Ectodermal cell (in vitro differentiated cells): ENCODE results near the gene SLC25A38.

Experiments used
- H3K27ac ChIP-seq: 2 replicates; pipeline ENCODE4 v1.7.0; 2013; ENCODE audit warnings: mild to moderate bottlenecking, low read depth, low read length; ENCODE audit not compliant: insufficient read depth, poor library complexity, severe bottlenecking
- H3K27me3 ChIP-seq: 2 replicates; pipeline ENCODE4 v1.7.0; 2013; ENCODE audit warnings: mild to moderate bottlenecking, low read length; ENCODE audit not compliant: insufficient read depth, control insufficient read depth, poor library complexity, severe bottlenecking
- H3K36me3 ChIP-seq: one replicate; pipeline ENCODE4 v1.7.0; 2013; ENCODE audit warnings: low read length; ENCODE audit not compliant: control insufficient read depth, insufficient read depth
- H3K4me1 ChIP-seq: one replicate; pipeline ENCODE4 v1.7.0; 2013; ENCODE audit warnings: low read length; ENCODE audit not compliant: control insufficient read depth, insufficient read depth
- H3K4me3 ChIP-seq: 2 replicates; pipeline ENCODE4 v1.7.0; 2013; ENCODE audit warnings: low read depth, low read length, control low read depth; ENCODE audit not compliant: insufficient read depth
- H3K9me3 ChIP-seq: 2 replicates; pipeline ENCODE4 v1.7.0; 2013; ENCODE audit warnings: mild to moderate bottlenecking, low read length, moderate library complexity; ENCODE audit not compliant: control insufficient read depth
- WGBS, 2 experiments: methylation state at CpG; one replicate each; pipeline ENCODE4 v1.1.7; 2013; ENCODE audit warnings: missing lambda C conversion rate in 2 of 2; 5-methylcytosine and 5-hydroxymethylcytosine counted together

SLC25A38 gene

DNA sequence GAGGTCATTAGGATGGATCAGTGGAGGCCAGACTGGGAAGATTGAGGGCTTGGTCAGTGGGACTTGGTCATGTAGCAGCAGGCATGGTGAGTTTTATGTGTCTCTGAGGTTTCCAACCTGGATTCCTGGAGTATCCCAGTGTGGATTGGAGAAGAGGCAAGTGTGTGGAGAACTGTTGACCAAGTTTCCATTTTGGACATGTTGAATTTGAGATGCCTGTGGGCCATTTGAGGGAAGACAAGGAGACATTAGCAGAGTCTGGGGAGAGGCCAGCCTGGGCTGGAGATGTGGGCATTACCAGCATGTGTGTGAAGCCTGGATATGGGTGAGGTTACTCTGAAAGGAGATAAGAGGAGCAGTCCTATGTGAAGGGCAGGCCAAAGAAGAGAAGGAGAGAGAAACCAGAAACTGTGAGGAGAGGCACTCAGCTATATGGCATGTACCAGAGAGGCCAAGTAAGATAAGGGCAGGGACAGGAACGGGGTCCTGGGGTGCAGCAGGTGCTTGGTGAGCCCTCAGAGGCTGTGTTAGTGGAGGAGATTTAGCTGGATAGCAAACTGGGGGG, 4.3 kb downstream of the SLC25A38 start:
- Histone ChIP-seq H3K27me3 (no peaks in the 10 kb centered on the region), H3K4me3 (no peak overlapping the region), H3K9me3 (no peaks in the 10 kb centered on the region), H3K36me3 (peaks cover 10% of the 10 kb centered on the region), H3K27ac (no peak overlapping the region), H3K4me1 (no peaks in the 10 kb centered on the region)
- 88 to 89% methylated on average over 1 of the region's 1 CpG for WGBS, 2 experiments

DNA sequence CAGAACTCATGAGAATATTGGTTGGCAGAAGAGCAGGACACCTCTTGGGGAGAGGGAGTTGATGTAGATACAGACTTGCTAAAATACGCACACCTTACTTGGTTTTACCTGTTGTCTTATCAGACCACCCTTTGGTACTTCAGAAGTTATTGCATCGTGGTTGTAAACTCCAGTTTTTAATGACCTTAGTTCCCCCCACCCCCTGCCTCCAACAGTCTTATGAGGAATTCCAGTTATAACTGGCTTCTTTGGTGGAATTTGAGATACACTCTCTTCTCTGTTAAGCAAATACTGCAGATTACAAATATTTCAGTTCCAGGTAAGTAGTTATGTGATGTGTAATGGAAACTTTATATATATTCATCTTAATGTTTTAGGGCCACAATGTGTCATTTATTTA, 5.0 kb downstream of the SLC25A38 start:
- Histone ChIP-seq H3K9me3 (no peaks in the 10 kb centered on the region), H3K36me3 (peaks cover 14% of the 10 kb centered on the region), H3K4me1 (no peaks in the 10 kb centered on the region), H3K4me3 (no peak overlapping the region), H3K27ac (no peak overlapping the region), H3K27me3 (no peaks in the 10 kb centered on the region)
- WGBS, 2 experiments, result 92 to 98% methylated on average over 2 of the region's 2 CpGs

DNA sequence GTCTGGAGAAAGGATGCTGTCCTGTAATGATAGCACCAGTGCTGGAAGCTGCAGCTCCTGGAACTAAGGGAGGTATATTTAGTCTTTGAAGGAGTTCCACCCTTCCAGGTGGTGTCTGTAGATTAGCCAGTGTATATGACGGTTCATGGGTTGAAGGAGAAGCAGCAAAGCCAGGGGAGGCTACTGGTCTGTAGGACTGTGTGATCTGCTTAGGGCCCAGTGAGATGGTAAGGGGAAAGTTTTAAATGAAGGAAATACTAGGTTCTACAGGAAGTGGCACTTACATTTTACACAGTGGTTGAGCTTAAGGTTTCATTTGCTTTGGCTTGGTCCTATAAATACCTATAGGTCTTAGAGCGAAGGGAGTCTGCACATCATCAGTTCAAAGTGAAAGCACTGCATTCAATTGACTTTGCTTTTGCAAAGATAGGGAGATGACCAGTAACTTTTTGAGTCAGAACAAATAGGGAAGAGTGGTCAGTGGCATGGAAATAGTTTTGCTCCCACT, 5.6 kb downstream of the SLC25A38 start:
- Histone ChIP-seq H3K36me3 (peaks cover 14% of the 10 kb centered on the region), H3K4me1 (no peaks in the 10 kb centered on the region), H3K27me3 (no peaks in the 10 kb centered on the region), H3K4me3 (no peak overlapping the region), H3K9me3 (no peaks in the 10 kb centered on the region), H3K27ac (no peak overlapping the region)
- WGBS, 2 experiments, result 99% methylated on average over 2 of the region's 2 CpGs

DNA sequence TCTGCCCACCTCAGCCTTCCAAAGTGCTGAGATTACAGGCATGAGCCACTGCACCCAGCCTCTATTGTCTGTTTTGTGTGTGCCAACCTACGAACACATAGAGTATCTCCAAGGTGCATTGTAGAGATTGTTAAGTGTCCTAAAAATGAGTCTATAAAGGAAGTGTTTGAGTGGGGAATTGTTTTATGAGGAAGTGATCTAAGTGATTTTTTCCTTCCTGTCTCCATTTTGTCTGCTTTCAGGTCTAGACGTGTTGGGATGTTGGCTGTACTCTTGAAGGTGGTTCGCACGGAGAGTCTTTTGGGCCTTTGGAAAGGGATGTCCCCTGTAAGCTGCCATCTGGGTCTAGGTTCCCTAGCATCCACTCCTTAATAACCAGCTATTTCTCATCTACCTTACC, 7.0 kb downstream of the SLC25A38 start:
- H3K27me3 ChIP-seq, result no peaks in the 10 kb centered on the region
- no peak overlapping the region for H3K4me3 ChIP-seq
- H3K27ac ChIP-seq, result no peak overlapping the region
- 80 to 95% methylated on average over 2 to 4 of the region's 4 CpGs for WGBS, 2 experiments
- H3K9me3 ChIP-seq, result no peaks in the 10 kb centered on the region
- H3K4me1 ChIP-seq, result no peaks in the 10 kb centered on the region
- peaks cover 21% of the 10 kb centered on the region for H3K36me3 ChIP-seq

DNA sequence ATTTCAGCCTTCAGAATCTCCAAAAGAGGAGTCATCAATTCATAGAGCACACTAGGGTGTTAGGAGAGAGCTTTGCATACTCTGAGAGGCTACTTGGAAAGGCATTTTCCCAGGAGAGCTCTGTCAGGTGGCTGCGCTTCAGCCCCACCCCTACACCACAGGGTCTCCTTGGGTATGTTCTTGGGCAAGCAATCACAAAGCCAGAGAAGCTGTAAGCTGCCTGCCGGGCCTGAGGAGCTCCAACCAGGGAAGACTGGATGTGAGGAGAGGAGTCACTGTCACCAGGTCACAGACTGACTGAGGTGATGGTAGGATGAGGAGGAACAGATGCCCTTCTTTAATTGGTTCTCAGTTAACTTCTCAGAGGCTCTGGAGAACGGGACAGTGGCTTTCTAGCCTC, 13.5 kb downstream of the SLC25A38 start:
- H3K27ac ChIP-seq, result no peak overlapping the region
- no peaks in the 10 kb centered on the region for H3K4me1 ChIP-seq
- no peaks in the 10 kb centered on the region for H3K27me3 ChIP-seq
- peaks cover 29% of the 10 kb centered on the region for H3K36me3 ChIP-seq
- H3K9me3 ChIP-seq, result no peaks in the 10 kb centered on the region
- WGBS, 2 experiments, result 82 to 83% methylated on average over 3 of the region's 3 CpGs
- no peak overlapping the region for H3K4me3 ChIP-seq

DNA sequence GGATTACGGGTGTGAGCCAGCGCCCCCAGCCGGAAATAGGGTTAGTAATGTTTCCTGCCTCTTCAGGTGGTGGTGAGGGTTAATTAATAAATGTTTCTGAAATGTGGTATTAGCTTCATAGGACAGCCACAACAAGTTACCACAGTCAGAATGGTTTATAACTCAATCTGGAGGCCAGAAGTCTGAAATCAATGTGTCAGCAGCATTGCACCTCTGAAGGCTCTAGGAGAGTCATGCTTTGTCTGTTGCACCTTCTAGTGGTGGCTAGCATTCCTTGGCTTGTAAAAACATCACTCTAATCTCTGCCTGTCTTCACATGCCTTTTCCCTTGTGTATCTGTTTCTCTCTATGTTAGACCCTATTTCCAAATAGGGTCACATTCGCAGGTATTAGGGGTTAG, 15.5 kb downstream of the SLC25A38 start:
- Histone ChIP-seq H3K27ac (no peak overlapping the region), H3K9me3 (no peaks in the 10 kb centered on the region), H3K27me3 (no peaks in the 10 kb centered on the region), H3K36me3 (peaks cover 20% of the 10 kb centered on the region), H3K4me1 (no peaks in the 10 kb centered on the region), H3K4me3 (no peak overlapping the region)
- 85 to 89% methylated on average over 4 of the region's 4 CpGs for WGBS, 2 experiments

DNA sequence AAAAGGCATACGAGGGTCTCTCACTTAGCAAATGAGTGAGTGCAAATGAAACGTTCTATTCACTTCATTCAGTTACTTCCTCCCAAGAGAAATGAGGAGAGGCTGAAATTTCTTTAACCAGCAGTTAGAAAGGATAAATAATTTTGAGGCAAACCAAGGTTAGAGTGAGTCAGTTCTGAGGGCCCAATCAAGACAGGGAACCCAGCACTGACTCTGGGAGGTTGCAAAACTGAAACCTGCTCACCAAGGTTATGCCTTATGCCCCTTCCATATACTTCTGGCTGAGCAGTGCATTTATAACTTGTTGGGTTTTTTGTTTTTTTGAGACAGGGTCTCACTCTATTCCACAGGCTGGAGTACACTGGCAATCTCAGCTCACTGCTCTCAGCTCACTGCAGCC, 18.8 kb downstream of the SLC25A38 start:
- Histone ChIP-seq H3K4me1 (no peaks in the 10 kb centered on the region), H3K27me3 (no peaks in the 10 kb centered on the region), H3K36me3 (peaks cover 8% of the 10 kb centered on the region), H3K4me3 (no peak overlapping the region), H3K9me3 (no peaks in the 10 kb centered on the region), H3K27ac (no peak overlapping the region)
- 63% methylated on average over 2 of the region's 2 CpGs for WGBS, 2 experiments

DNA sequence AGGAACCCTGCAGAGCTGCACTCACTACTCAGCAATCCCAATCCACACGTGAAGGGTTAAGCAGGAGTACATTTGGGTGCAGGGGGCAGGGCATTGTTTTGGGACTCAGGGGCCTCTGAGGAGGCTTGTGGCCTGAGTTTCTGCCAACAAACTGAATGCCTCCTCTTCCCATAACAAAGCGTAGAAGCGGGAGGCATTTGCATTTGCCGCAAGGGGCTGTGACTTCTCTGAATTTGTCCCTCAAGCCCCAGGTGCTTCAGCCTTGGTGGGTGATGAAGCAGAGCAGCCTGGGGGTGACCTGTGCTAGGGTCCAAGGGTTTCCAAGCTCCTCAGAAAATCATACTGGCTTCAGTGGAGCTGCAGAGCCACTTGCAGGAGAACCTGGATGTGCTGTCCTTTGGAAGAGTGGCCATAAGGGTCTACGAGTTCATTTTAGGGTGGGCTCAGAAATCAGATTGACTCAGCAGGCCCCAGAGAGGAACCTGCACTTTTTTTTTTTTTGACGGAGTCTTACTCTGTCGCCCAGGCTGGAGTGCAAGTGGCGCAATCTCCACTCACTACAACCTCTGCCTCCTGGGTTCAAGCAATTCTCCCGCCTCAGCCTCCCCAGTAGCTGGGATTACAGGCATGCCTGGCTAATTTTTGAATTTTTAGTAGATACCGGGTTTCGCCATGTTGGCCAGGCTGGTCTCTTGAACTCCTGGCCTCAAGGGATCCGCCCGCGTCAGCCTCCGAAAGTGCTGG, 21.9 kb downstream of the SLC25A38 start:
- H3K4me1 ChIP-seq, result peaks cover 6% of the 10 kb centered on the region

DNA sequence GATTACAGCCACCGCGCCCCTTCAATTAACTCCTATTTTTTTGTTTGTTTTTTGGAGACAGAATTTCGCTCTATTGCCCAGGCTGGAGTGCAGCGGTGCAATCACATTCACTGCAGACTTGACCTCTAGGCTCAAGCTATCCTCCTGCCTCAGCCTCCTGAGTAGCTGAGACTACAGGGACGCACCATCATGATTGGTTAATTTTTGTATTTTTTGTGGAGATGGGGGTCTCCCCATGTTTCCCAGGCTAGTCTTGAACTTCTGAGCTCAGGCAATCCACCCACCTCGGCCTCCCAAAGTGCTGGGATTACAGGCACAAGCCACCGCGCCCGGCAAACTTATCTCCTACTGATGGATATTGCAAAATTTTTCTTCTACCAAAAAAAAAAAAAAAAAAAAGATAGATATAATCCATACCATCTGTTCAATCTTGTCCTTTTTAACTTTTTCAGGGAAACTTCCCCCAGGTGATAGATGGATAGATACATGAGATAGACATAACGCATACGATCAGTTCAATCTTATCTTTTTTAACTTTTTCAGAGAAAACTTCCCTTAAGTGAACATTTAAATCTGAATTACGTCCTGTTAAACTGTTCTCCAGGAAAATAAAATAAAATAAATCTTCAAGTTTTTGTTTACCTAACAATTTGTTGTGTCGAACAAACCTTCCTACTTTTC, 22.7 kb downstream of the SLC25A38 start:
- H3K27ac ChIP-seq, result peak overlapping the region; percentile 81
- 73 to 74% methylated on average over 10 to 13 of the region's 13 CpGs for WGBS, 2 experiments
- H3K4me1 ChIP-seq, result peaks cover 6% of the 10 kb centered on the region
- no peaks in the 10 kb centered on the region for H3K27me3 ChIP-seq
- peaks cover 16% of the 10 kb centered on the region for H3K36me3 ChIP-seq
- no peaks in the 10 kb centered on the region for H3K9me3 ChIP-seq
- peak overlapping the region; percentile 72 for H3K4me3 ChIP-seq

More for the DNA sequence above, 21.9 kb downstream of the SLC25A38 start:
- WGBS, 2 experiments, result 57% methylated on average over 15 of the region's 15 CpGs
- Histone ChIP-seq H3K27me3 (no peaks in the 10 kb centered on the region), H3K36me3 (peaks cover 9% of the 10 kb centered on the region), H3K4me3 (no peak overlapping the region), H3K27ac (no peak overlapping the region), H3K9me3 (no peaks in the 10 kb centered on the region)
